Limb (tissue), 2 donors: ENCODE data around the gene CAMTA1.

Experiments
- DNase-seq, 2 donors: peaks; one replicate each; pipeline ENCODE4 v3.0.0-alpha.2; 2016; ENCODE audit errors: extremely low spot score in 2 of 2

CAMTA1 gene

GRCh38 chr1:7562729-7563605, 777.7 kb downstream of the CAMTA1 start:
- no peak for DNase-seq

- DNase-seq = no peak
Observed at GRCh38 chr1:7564137-7564536, 778.9 kb downstream of the CAMTA1 start.

- DNase-seq = no peak
Observed at GRCh38 chr1:7565099-7565750, 780.0 kb downstream of the CAMTA1 start.

- no peak for DNase-seq
Observed at GRCh38 chr1:7566417-7567375, 781.4 kb downstream of the CAMTA1 start.

- no peak for DNase-seq
Observed at GRCh38 chr1:7567376-7567775, 782.1 kb downstream of the CAMTA1 start.

GRCh38 chr1:7568053-7568452, 782.8 kb downstream of the CAMTA1 start:
- no peak for DNase-seq

- no peak for DNase-seq
Observed at GRCh38 chr1:7568901-7569524, 783.8 kb downstream of the CAMTA1 start.

- no peak for DNase-seq
Observed at GRCh38 chr1:7570311-7570710, 785.1 kb downstream of the CAMTA1 start.

GRCh38 chr1:7572654-7573152, 787.4 kb downstream of the CAMTA1 start:
- DNase-seq = no peak

- DNase-seq = no peak
Observed at GRCh38 chr1:7573481-7573880, 788.2 kb downstream of the CAMTA1 start.

GRCh38 chr1:7574121-7575040, 789.1 kb downstream of the CAMTA1 start:
- no peak for DNase-seq

- no peak for DNase-seq
Observed at GRCh38 chr1:7575041-7575400, 789.8 kb downstream of the CAMTA1 start.

GRCh38 chr1:7576946-7577657, 791.8 kb downstream of the CAMTA1 start:
- no peak for DNase-seq

GRCh38 chr1:7578206-7578605, 793.0 kb downstream of the CAMTA1 start:
- no peak for DNase-seq

GRCh38 chr1:7579016-7579415, 793.8 kb downstream of the CAMTA1 start:
- DNase-seq = no peak

- no peak for DNase-seq
Observed at GRCh38 chr1:7579831-7580804, 794.9 kb downstream of the CAMTA1 start.

GRCh38 chr1:7580923-7581753, 795.9 kb downstream of the CAMTA1 start:
- DNase-seq = no peak
